Endothelial cell of umbilical vein (primary cell): ENCODE results near the gene PAPPA2. TPM values are rescaled to one million over a fixed set of nuclear protein-coding genes. Genes with fewer than 3 reads are reported as not detected.

ENCODE experiments used
- BruUV-seq: library from RNA; stranded (reverse); fragments of 400-500 nt; replicated peaks from 2 replicates; lab custom pipeline; 2021; lab: Mats Ljungman, UMichigan
- CTCF ChIA-PET: fragments of 300-600, 350-600 bp; sonication (Branson Sonifier 250); formaldehyde crosslinking; loops from one replicate; lab custom pipeline; 2021; ENCODE audit warnings: antibody characterized with exemption, inconsistent platforms; lab: Charles Lee
- POLR2A ChIA-PET: fragments of 300-600, 350-600 bp; sonication (Branson Sonifier 250); formaldehyde crosslinking; loops from one replicate; lab custom pipeline; 2021; ENCODE audit warnings: antibody characterized with exemption, inconsistent platforms; lab: Charles Lee
- DNase-seq: peaks from one replicate; pipeline ENCODE4 v3.0.0-alpha.2; 2011; ENCODE audit warnings: low read depth, low spot score
- FAIRE-seq: peaks from 2 replicates; lab custom pipeline; 2011; peaks lifted over from hg19 to GRCh38; lab: Jason Lieb, UNC
- H2AFZ ChIP-seq: 2 replicates; pipeline ENCODE4 v1.6.0; 2012; ENCODE audit warnings: low read depth, low read length, control low read depth, inconsistent platforms
- H3K27ac ChIP-seq: 2 replicates; pipeline ENCODE4 v1.5.1; 2011; ENCODE audit warnings: low read depth, mild to moderate bottlenecking, control low read depth, low read length, moderate library complexity; ENCODE audit not compliant: insufficient read depth
- H3K27me3 ChIP-seq, 2 experiments: 2 replicates each; pipeline versions ENCODE4 v1.6.0 to v1.6.1; 2011; ENCODE audit warnings: low read length in 2 of 2, mixed read lengths in 1 of 2; ENCODE audit not compliant: control insufficient read depth in 2 of 2, insufficient read depth in 2 of 2
- H3K36me3 ChIP-seq, 2 experiments: 2 replicates in 1 of 2; 3 replicates in 1 of 2; pipeline ENCODE4 v1.5.1; 2011; ENCODE audit warnings: low read length in 2 of 2, mild to moderate bottlenecking in 1 of 2, moderate library complexity in 1 of 2; ENCODE audit not compliant: control insufficient read depth in 2 of 2, insufficient read depth in 2 of 2; ENCODE audit errors: extremely low read depth in 1 of 2
- H3K4me1 ChIP-seq: 3 replicates; pipeline ENCODE4 v1.5.1; 2011; ENCODE audit warnings: mild to moderate bottlenecking, low read length; ENCODE audit not compliant: control insufficient read depth, insufficient read depth; ENCODE audit errors: extremely low read depth
- H3K4me2 ChIP-seq: 2 replicates; pipeline ENCODE4 v1.6.1; 2011; ENCODE audit warnings: low read length, control low read depth, mixed read lengths; ENCODE audit not compliant: insufficient read depth
- H3K4me3 ChIP-seq, 3 experiments: fragments of 200-600 bp in 1 of 3; sonication (generic), shearing (Covaris generic) in 1 of 3; replicated peaks in 1 of 3; 2 replicates each; pipeline ENCODE4 v1.5.1; 2011 to 2016; ENCODE audit warnings: control low read depth in 3 of 3, low read length in 3 of 3, mild to moderate bottlenecking in 2 of 3, inconsistent platforms in 1 of 3, low read depth in 1 of 3, moderate library complexity in 1 of 3; ENCODE audit not compliant: insufficient read depth in 1 of 3
- H3K79me2 ChIP-seq: 2 replicates; pipeline ENCODE4 v1.6.0; 2012; ENCODE audit warnings: low read length, inconsistent platforms; ENCODE audit not compliant: control insufficient read depth, insufficient read depth
- H3K9ac ChIP-seq: replicated peaks from 2 replicates; pipeline ENCODE3; 2011; ENCODE audit warnings: low read length, control low read depth; ENCODE audit not compliant: insufficient read depth; ENCODE audit errors: extremely low read depth
- H3K9me1 ChIP-seq: replicated peaks from 3 replicates; pipeline ENCODE4 v1.6.0; 2011; ENCODE audit warnings: mild to moderate bottlenecking, low read length; ENCODE audit not compliant: control insufficient read depth, insufficient read depth; ENCODE audit errors: extremely low read depth
- H3K9me3 ChIP-seq: replicated peaks from 2 replicates; pipeline ENCODE4 v1.5.1; 2012; ENCODE audit warnings: low read length, inconsistent platforms; ENCODE audit not compliant: control insufficient read depth, insufficient read depth
- H4K20me1 ChIP-seq: replicated peaks from 2 replicates; pipeline ENCODE3; 2011; ENCODE audit warnings: mild to moderate bottlenecking, low read length; ENCODE audit not compliant: control insufficient read depth, insufficient read depth; ENCODE audit errors: extremely low read depth
- EZH2 ChIP-seq: IDR thresholded peaks from 2 replicates; pipeline ENCODE4 v1.6.1; 2012; ENCODE audit warnings: borderline replicate concordance, low read depth, mild to moderate bottlenecking, moderate library complexity, low read length, inconsistent platforms; ENCODE audit not compliant: severe bottlenecking
- FOS ChIP-seq: IDR thresholded peaks from 2 replicates; pipeline ENCODE4 v1.6.1; 2011; ENCODE audit warnings: mild to moderate bottlenecking, low read length, moderate library complexity, borderline replicate concordance; ENCODE audit not compliant: insufficient read depth
- GATA2 ChIP-seq: IDR thresholded peaks from 2 replicates; pipeline ENCODE4 v1.7.0; 2011; ENCODE audit warnings: low read depth, mild to moderate bottlenecking, moderate library complexity, mixed read lengths, low read length; ENCODE audit not compliant: insufficient read length, insufficient read depth
- JUN ChIP-seq: IDR thresholded peaks from 2 replicates; pipeline ENCODE4 v1.6.1; 2011; ENCODE audit warnings: borderline replicate concordance, low read depth; ENCODE audit not compliant: insufficient read length, insufficient read depth
- MAX ChIP-seq: IDR thresholded peaks from 2 replicates; pipeline ENCODE4 v1.6.1; 2011; ENCODE audit not compliant: insufficient read depth, insufficient read length
- MYC ChIP-seq: IDR thresholded peaks from one replicate; pipeline ENCODE4 v1.6.1; 2011; ENCODE audit warnings: mild to moderate bottlenecking, low read depth, low read length
- POLR2A ChIP-seq: IDR thresholded peaks from 2 replicates; pipeline ENCODE4 v1.6.1; 2012; ENCODE audit warnings: low read depth, mild to moderate bottlenecking, control low read depth, low read length
- POLR2AphosphoS5 ChIP-seq: IDR thresholded peaks from 2 replicates; pipeline ENCODE4 v1.6.1; 2012; ENCODE audit warnings: low read depth, mild to moderate bottlenecking, control low read depth, low read length, moderate library complexity; ENCODE audit not compliant: insufficient read depth
- dilution Hi-C: fragments of 300-500 bp; cut with MboI; formaldehyde crosslinking; loops from one replicate; pipeline ENCODE4 v1.15.0; 2019; ENCODE audit warnings: low sequenced_read_pairs; ENCODE audit not compliant: extremely low pct_ligation_motif_present
- intact Hi-C: fragments of 100-400 bp; cut with micrococcal nuclease; formaldehyde crosslinking; loops from one replicate; pipeline ENCODE4 v1.10.0; 2022
- polyA plus RNA-seq, 4 experiments: library from polyadenylated mRNA; depleted of rRNA in 3 of 4; stranded (reverse) in 3 of 4; unstranded in 1 of 4; fragments of >200 nt; gene quantifications; 2 replicates each; pipeline versions ENCODE4 v1.2.1 to v1.2.3, GENCODE V29; 2011 to 2012; ENCODE audit warnings: missing spikeins in 1 of 4
- total RNA-seq: library from RNA; stranded (reverse); gene quantifications from 2 replicates; pipeline ENCODE4 v1.2.3, GENCODE V29; 2021
- TF ChIP-seq, protein P1 (sequence below), 2 donors: IDR thresholded peaks; 1 replicate in 1 of 2; 2 replicates in 1 of 2; pipeline ENCODE4 v1.5.1; 2011; ENCODE audit warnings: low read length in 2 of 2, mild to moderate bottlenecking in 2 of 2, moderate library complexity in 2 of 2, control low read depth in 1 of 2, inconsistent platforms in 1 of 2, low read depth in 1 of 2; ENCODE audit not compliant: insufficient read depth in 1 of 2; ENCODE audit errors: extremely low read depth in 1 of 2

Gene PAPPA2
- total and polyA plus RNA-seq, 2 donors (not counting 3 experiments of a cell fraction or from before 2014, with no cell fraction given), result not detected

- DNase-seq (no peak), FAIRE-seq (no peak)
- H3K27ac ChIP-seq, result no peak overlapping the region
- no peaks in the 10 kb centered on the region for H4K20me1 ChIP-seq
- H3K9ac ChIP-seq, result no peak overlapping the region
- no peaks in the 10 kb centered on the region for H3K79me2 ChIP-seq
- intact Hi-C loops (no loop called here), dilution Hi-C loops (no loop called here)
- no peak overlapping the region for H3K4me3 ChIP-seq
- TF ChIP-seq FOS (no peak), GATA2 (no peak), JUN (no peak), POLR2AphosphoS5 (no peak), MYC (no peak), MAX (no peak), EZH2 (no peak), POLR2A (no peak)
- TF ChIP-seq, protein P1, sequence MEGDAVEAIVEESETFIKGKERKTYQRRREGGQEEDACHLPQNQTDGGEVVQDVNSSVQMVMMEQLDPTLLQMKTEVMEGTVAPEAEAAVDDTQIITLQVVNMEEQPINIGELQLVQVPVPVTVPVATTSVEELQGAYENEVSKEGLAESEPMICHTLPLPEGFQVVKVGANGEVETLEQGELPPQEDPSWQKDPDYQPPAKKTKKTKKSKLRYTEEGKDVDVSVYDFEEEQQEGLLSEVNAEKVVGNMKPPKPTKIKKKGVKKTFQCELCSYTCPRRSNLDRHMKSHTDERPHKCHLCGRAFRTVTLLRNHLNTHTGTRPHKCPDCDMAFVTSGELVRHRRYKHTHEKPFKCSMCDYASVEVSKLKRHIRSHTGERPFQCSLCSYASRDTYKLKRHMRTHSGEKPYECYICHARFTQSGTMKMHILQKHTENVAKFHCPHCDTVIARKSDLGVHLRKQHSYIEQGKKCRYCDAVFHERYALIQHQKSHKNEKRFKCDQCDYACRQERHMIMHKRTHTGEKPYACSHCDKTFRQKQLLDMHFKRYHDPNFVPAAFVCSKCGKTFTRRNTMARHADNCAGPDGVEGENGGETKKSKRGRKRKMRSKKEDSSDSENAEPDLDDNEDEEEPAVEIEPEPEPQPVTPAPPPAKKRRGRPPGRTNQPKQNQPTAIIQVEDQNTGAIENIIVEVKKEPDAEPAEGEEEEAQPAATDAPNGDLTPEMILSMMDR (IDR thresholded peaks at IDR 0.05; ENCODE audit: extremely low read depth in 1 of 2, insufficient read depth in 1 of 2, low read depth in 1 of 2, low read length in 2 of 2), result no peak
- peaks cover 6% of the 10 kb centered on the region for H3K9me3 ChIP-seq
- no peak overlapping the region for H3K4me2 ChIP-seq
- BruUV-seq, result no TSS peak
- H3K9me1 ChIP-seq, result no peaks in the 10 kb centered on the region
- no peaks in the 10 kb centered on the region for H3K27me3 ChIP-seq
- CTCF ChIA-PET, result no interaction called here
- POLR2A ChIA-PET, result no interaction called here
- H2AFZ ChIP-seq, result no peak overlapping the region
- no peaks in the 10 kb centered on the region for H3K4me1 ChIP-seq
- H3K36me3 ChIP-seq, result no peaks in the 10 kb centered on the region
Observed at GRCh38 chr1:176485083-176485482, 22.1 kb downstream of the PAPPA2 start.
